NCI-H2081 treated with DMSO at 0.1 percent for 48 hours (cell line): Measurements from ENCODE around the gene RADIL.

Experiments
- DNase-seq: peaks from one replicate; lab custom pipeline; 2025; lab: John Stamatoyannopoulos, UW

RADIL gene

GRCh38 chr7:4882169-4883032, 1.1 kb downstream of the RADIL start:
- DNase-seq, result no peak

GRCh38 chr7:4880218-4880617, 3.3 kb downstream of the RADIL start:
- DNase-seq, result no peak

GRCh38 chr7:4879396-4880081, 4.0 kb downstream of the RADIL start:
- no peak for DNase-seq

- DNase-seq, result no peak
These were observed 4.9 kb downstream of the RADIL start for GRCh38 chr7:4878336-4879335.

GRCh38 chr7:4876586-4876985, 6.9 kb downstream of the RADIL start:
- DNase-seq, result no peak

- DNase-seq, result no peak
These were observed 8.1 kb downstream of the RADIL start for GRCh38 chr7:4875391-4875790.

- no peak for DNase-seq
These were observed 10.2 kb downstream of the RADIL start for GRCh38 chr7:4873071-4873944.

- no peak for DNase-seq
These were observed 11.4 kb downstream of the RADIL start for GRCh38 chr7:4871930-4872675.

GRCh38 chr7:4871056-4871680, 12.3 kb downstream of the RADIL start:
- no peak for DNase-seq

GRCh38 chr7:4868493-4868892, 15.0 kb downstream of the RADIL start:
- no peak for DNase-seq

- DNase-seq, result no peak
These were observed 16.7 kb downstream of the RADIL start for GRCh38 chr7:4866528-4867496.

GRCh38 chr7:4862156-4862555, 21.4 kb downstream of the RADIL start:
- no peak for DNase-seq

GRCh38 chr7:4861673-4862072, 21.8 kb downstream of the RADIL start, which contains the start of gene PAPOLB:
TSS of gene PAPOLB (minus strand) at chr7:4862030. CDS start at chr7:4861810, 220 bp downstream.
- no peak for DNase-seq

- DNase-seq, result no peak
These were observed 22.3 kb downstream of the RADIL start for GRCh38 chr7:4861227-4861626.

GRCh38 chr7:4857189-4857588, 26.3 kb downstream of the RADIL start:
- no peak for DNase-seq

- no peak for DNase-seq
These were observed 27.0 kb downstream of the RADIL start for GRCh38 chr7:4856336-4857057.

- no peak for DNase-seq
These were observed 28.6 kb downstream of the RADIL start for GRCh38 chr7:4854916-4855315.
